Muscle of back (tissue), 11 donors: ENCODE data around the gene KAT14. TPM values are rescaled to one million over a fixed set of nuclear protein-coding genes. Genes with fewer than 3 reads are reported as not detected.
"Not testable (repeated sequence)": the region's sequence is repeated elsewhere in the genome, so short reads cannot be mapped to it uniquely, and the experiment has no call there.

Source experiments
- DNase-seq, 3 donors: peaks; one replicate each; pipeline versions ENCODE4 v3.0.0 to v3.0.0-alpha.2; 2013
- polyA plus RNA-seq, 10 donors: library from polyadenylated mRNA; unstranded; fragments of 120-200 nt; gene quantifications; one replicate each; pipeline ENCODE4 v1.2.1, GENCODE V29; 2013; ENCODE audit not compliant: insufficient read length in 10 of 10

The KAT14 gene
- polyA plus RNA-seq, 10 donors: 14.7 to 23.0 (median 16.9) TPM

GRCh38 chr20:18144541-18145099, 7.0 kb downstream of the KAT14 start:
- DNase-seq: no peak

DNA sequence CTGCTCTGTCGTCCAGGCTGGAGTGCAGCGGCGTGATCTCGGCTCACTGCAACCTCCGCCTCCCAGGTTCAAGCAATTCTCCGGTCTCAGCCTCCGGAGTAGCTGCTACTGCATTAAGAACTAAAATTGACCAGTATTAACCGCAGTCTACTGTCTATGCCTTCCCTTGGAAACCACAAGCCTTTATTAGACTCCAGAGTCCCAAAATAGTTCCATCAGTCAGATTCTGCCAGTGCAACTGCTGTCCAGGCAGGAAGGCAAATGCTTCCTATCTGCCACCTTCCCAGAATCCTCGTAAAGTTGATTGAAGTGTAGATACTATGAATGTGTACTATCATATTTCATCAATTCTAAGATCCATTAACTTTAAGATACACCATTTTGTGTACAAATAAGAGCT, 16.7 kb downstream of the KAT14 start:
- no peak for DNase-seq

DNA sequence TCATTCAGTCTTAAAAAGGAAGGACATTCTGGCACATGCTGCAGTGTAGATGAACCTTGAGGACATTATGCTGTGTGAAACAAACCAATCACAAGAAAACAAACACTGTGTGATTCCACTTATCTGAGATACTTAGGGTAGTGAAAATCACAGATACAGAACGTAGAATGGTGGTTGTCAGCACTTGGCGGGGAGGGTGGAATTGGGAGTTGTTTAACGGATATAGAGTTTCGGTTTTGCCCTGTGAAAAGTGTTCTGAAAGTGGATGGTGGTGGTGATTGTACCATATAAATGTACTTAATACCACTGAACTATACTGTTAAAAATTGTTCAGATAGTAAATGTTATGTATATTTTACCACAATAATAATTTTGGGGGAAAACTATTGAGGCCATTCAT, 18.4 kb downstream of the KAT14 start:
- no peak for DNase-seq

DNA sequence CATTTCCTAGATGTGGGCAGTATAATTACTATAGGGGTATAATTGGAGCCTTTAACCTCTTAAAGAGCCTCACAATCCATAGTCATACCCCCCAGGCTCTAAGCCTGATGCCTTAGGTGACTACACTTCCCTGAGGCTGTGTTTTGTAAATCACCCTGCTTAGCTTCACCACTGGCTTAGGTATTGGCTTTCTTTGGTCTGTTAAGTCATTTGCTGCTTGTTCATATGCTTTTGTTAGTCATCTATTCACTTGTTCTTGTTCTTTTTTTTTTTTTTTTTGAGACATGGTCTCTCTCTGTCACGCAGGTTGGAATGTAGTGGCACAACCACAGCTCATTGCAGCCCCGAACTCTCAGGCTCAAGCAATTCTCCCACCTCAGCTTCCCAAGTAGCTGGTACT, 26.7 kb downstream of the KAT14 start:
- no peak for DNase-seq

DNA sequence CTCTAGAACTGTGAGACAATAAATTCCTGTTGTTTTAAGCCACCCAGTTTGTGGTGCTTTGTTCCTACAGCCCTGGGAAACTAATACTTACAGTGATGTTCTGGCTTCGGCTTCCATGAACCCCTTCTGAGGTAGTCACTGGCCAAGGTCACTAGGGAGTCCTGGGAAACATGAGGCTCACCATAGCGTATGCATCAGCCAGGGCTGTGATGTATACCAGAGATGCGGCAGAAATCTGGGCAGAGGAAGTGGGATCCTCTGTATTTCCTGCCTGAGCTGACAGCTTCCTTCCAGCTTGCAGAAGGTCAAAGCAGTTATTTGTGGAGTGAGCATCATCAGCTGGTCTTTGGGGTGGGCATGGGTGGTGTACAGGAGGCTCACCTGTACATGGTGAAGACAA, 27.9 kb downstream of the KAT14 start:
- DNase-seq: no peak

DNA sequence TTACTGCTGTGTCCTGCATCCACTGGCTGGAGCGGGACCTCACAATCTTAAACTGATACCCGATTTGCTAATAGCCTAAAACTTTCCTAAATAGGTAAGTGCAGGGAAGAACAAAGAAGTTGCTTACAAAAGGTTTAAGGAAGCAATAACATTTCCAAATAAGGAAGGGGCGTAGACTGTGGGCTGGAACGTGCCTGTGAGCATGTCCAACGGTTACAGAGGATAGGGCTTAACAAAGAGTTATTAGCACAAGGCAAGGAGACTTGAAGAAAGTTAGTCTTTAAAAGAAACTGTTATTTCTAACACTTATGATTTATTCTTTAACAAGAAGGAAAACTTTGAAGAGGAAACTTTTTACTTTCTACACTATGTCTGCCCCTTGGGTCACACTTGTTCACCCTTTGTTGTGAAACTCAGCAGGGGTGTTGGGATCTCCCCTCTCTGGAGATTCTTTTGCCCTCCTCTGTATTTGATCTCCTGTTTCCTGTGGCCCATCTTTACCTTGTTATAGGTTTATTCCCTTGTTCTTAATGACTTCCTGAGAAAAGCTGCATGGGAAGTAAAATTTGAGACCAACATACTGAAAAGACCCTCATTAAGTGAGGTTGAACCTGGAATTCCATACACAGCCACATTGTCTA, 28.7 kb downstream of the KAT14 start:
- DNase-seq: no peak

GRCh38 chr20:18166950-18167349, 29.3 kb downstream of the KAT14 start:
- no peak for DNase-seq

GRCh38 chr20:18172379-18172778, 34.7 kb downstream of the KAT14 start:
- DNase-seq: no peak

GRCh38 chr20:18174906-18175683, 37.4 kb downstream of the KAT14 start:
- DNase-seq: no peak

DNA sequence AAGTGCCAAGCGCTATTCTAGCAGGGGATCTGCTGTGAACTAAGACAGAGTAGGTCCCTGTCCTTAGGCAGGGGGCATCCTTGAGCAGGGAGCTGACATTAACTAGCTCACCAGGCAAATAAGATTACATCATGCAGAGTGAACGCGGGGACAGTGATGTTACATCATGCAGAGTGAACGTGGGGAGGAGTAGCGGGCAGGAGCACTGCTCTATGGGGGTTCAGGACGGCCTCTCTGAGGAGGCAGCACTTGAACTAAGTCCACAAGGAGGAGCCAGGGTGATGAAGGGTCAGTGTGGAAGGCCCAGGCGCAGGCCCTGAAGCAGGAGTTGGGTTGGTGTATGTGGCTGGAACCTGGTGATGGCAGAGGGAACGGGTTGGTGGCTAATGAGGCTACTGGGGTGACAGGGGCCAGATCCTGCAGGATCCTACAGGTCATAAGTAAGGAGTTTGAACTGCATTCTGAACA, 38.7 kb downstream of the KAT14 start:
- no peak for DNase-seq

GRCh38 chr20:18180366-18180765, 42.7 kb downstream of the KAT14 start:
- DNase-seq: not testable (repeated sequence)

- no peak for DNase-seq
These were observed 43.2 kb downstream of the KAT14 start for GRCh38 chr20:18180815-18181214.

DNA sequence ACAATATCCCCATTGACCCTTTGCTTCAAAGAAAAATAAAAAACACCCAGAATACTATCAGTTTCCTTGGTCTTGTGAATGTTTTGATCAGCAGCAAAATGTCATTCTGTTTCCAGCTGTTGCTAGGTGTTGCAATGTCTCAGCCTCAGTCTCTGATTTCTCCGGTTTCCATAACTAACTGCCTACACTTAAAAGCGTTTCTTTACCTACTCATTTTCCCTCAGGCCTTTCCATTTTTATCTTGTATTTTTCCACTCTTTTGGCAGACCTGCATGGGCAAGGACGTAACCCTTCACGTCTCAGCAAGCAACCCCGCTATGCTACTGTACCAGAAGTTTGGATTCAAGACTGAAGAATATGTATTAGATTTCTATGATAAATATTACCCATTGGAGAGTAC, 49.4 kb downstream of the KAT14 start:
- DNase-seq: no peak

GRCh38 chr20:18188434-18188833, 50.8 kb downstream of the KAT14 start:
- peak; percentile 24 to 68 (median 46) for DNase-seq

DNA sequence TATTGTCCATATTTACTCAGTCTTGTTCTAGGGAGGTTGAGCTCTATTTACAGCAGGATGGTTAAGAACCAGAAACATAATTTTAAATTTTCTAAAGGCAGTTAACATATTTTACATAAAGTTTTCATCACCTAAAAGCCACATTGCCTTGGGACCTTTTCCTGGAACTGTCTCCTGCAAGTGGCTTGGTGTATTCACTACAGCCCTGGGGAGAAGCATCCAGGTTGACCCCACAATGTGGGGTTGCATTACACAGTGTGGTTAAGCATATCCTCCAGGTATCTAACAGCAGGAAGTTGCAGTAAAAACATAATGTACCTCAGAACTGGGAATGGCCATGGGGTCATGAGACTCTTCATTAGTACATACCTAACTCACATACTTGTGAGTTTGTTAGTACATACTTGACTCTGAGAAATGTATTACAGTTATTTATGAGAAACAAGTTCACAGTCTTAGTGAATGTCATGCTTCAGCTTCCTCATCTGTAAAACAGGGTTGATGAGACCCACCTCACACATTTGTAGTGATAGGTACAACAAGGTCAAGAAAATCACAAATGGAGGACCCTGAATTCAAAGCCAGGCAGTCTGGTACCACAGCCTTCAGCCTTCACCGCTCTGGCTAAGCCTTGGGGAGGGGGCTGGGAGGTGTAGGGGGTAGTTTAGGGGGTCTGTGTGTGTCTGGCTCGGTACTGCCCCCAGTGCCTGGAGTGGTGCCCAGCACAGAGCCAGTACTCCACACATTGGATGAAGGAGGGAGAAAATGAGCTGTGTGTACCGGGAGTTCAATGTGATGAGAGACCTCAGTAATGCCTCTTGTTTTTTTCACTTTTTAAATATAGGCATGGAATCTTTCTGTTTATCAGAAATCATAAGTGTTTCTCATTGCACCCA, 52.9 kb downstream of the KAT14 start:
- DNase-seq: no peak

GRCh38 chr20:18191306-18191705, 53.6 kb downstream of the KAT14 start:
- DNase-seq: no peak

GRCh38 chr20:18194461-18194860, 56.8 kb downstream of the KAT14 start:
- DNase-seq: not testable (repeated sequence)

DNA sequence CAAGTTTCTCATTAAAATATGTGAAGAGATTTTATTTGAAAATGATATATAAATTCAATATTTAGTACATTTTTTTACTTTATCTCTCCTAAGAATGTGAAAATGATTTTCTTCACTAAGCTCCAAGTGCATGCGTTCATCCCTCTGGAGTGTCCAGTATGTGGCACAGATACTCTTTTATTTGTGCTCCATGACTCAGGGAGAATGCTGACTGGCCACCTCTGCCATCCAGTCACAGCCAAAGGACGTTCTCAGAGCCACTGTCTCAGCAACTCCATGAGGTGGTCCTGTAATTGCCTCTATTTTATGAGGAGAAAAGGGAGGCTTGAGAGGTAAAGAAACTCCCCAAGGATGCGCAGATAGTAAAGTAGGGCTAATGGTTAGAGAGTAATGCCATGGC, 58.3 kb downstream of the KAT14 start:
- no peak for DNase-seq

DNA sequence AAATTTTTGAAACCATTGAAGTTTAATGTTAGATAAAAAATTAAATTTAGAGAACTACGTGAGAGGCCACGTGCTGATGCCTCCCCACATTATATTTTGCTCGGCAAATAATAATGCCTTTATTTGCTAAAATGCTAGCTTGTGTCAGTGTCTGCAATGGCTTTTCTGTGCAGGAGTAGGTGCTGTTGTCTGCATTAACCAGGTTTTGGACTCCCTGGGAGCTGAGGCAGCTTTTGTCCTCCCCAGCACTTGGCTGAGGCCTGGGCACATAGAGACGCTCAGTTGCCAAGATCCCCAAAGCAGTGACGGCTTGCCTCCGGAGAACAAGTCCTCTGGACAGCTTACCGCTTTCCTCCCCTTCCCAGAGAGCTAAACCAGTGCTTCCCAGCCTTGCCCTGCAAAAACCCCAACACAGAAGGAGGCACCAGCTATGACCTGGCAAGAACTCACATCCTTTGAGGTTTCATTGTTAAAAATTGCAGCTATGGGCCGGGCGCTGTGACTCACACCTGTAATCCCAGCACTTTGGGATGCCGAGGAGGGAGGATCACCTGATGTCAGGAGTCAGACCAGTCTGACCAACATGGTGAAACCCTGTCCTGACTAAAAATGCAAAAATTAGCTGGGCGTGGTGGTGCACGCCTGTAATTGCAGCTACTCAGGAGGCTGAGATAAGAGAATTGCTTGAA, 59.9 kb downstream of the KAT14 start:
- DNase-seq: no peak

DNA sequence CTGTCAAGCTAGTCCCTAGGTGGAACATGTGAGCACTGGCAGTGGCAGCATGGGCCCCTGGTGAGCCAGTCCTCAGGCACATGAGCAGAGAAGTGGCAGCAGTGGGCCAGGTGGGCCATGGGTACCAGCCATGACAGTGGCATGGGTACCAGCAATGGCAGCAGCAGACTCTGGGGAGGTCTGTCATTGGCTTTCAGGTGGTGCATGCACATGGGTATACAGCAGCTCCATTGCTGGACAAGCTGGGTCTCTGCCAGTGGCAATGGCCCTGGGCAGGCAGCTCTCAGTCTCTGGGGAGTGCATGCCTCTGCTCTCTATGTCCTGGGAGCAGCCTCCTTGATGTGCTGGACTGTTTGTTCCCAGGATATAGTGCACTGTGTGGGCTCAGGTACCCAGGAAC, 65.3 kb downstream of the KAT14 start:
- no peak for DNase-seq

GRCh38 chr20:18203700-18204099, 66.0 kb downstream of the KAT14 start:
- DNase-seq: not testable (repeated sequence)
